ENCODE results near the gene ARSH. TPM values are rescaled to one million over a fixed set of nuclear protein-coding genes. Genes with fewer than 3 reads are reported as not detected.

The ARSH gene
- total RNA-seq, 4 donors from 2014 or later: 0.99 TPM; not detected in 3

GRCh38 chrX:3066555-3066954, 60.2 kb downstream of the ARSH start:
- WGBS: 15% methylated on average over 9 of the region's 9 CpGs
- TF ChIP-seq POLR2AphosphoS5 (IDR thresholded peaks at IDR 0.05) (no peak), POLR2A (IDR thresholded peaks at IDR 0.05) (no peak), EP300 (IDR thresholded peaks at IDR 0.05) (no peak)
- TF ChIP-seq, protein P1, sequence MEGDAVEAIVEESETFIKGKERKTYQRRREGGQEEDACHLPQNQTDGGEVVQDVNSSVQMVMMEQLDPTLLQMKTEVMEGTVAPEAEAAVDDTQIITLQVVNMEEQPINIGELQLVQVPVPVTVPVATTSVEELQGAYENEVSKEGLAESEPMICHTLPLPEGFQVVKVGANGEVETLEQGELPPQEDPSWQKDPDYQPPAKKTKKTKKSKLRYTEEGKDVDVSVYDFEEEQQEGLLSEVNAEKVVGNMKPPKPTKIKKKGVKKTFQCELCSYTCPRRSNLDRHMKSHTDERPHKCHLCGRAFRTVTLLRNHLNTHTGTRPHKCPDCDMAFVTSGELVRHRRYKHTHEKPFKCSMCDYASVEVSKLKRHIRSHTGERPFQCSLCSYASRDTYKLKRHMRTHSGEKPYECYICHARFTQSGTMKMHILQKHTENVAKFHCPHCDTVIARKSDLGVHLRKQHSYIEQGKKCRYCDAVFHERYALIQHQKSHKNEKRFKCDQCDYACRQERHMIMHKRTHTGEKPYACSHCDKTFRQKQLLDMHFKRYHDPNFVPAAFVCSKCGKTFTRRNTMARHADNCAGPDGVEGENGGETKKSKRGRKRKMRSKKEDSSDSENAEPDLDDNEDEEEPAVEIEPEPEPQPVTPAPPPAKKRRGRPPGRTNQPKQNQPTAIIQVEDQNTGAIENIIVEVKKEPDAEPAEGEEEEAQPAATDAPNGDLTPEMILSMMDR (IDR thresholded peaks at IDR 0.05): no peak
- Histone ChIP-seq H3K4me3 (no peak overlapping the region), H3K27ac (no peak overlapping the region), H3K36me3 (no peaks in the 10 kb centered on the region), H3K4me1 (peaks cover 3% of the 10 kb centered on the region), H3K27me3 (no peaks in the 10 kb centered on the region), H3K9me3 (no peaks in the 10 kb centered on the region)
- no peak for DNase-seq (ENCODE audit: low spot score in 2 of 2)

- TF ChIP-seq EP300 (IDR thresholded peaks at IDR 0.05) (no peak), POLR2AphosphoS5 (IDR thresholded peaks at IDR 0.05) (no peak), POLR2A (IDR thresholded peaks at IDR 0.05) (no peak)
- TF ChIP-seq, protein P1 (IDR thresholded peaks at IDR 0.05): no peak
- no peaks in the 10 kb centered on the region for H3K27me3 ChIP-seq
- no peak for DNase-seq (ENCODE audit: low spot score in 2 of 2)
- WGBS: 29% methylated on average over 1 of the region's 1 CpG
- H3K27ac ChIP-seq: no peak overlapping the region
- no peaks in the 10 kb centered on the region for H3K9me3 ChIP-seq
- no peak overlapping the region for H3K4me3 ChIP-seq
- H3K4me1 ChIP-seq: no peaks in the 10 kb centered on the region
- no peaks in the 10 kb centered on the region for H3K36me3 ChIP-seq
Measured at GRCh38 chrX:3075959-3076358, 69.6 kb downstream of the ARSH start.

DNA sequence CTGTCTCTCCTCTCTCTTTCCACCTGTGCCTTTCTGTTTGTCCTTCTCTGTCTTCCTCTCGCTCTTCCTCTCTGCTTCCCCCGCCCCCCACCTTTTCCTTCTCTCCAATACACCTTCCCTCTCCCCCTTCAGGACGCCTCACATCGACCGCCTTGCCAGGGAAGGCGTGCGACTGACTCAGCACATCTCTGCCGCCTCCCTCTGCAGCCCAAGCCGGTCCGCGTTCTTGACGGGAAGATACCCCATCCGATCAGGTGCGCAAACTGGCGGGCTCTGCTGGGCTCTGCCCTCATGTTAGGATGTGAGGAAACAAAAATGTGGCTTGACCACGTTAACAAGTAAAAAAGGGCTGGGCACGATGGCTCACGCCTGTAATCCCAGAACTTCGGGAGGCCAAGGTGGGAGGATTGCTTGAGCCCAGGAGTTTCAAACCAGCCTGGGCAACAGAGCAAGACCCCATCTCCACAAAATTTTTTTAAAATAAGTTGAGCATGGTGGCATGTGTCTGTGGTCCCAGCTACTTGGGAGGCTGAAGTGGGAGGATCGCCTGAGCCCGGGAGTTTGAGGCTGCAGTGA, 70.2 kb downstream of the ARSH start:
- TF ChIP-seq POLR2A (IDR thresholded peaks at IDR 0.05) (no peak), EP300 (IDR thresholded peaks at IDR 0.05) (no peak), POLR2AphosphoS5 (IDR thresholded peaks at IDR 0.05) (no peak)
- TF ChIP-seq, protein P1 (IDR thresholded peaks at IDR 0.05): no peak
- Histone ChIP-seq H3K4me3 (no peak overlapping the region), H3K36me3 (no peaks in the 10 kb centered on the region), H3K27me3 (no peaks in the 10 kb centered on the region), H3K9me3 (no peaks in the 10 kb centered on the region), H3K27ac (no peak overlapping the region), H3K4me1 (no peaks in the 10 kb centered on the region)
- WGBS: 40% methylated on average over 21 of the region's 21 CpGs
- no peak for DNase-seq (ENCODE audit: low spot score in 2 of 2)

Other genes starting within 250 kb of the ARSH start
- gene GYG2, start 177.6 kb upstream of the ARSH start, total RNA-seq: 1 to 10 TPM; 3.2 to 9.6 (median 5.3) TPM
- gene ARSD, start 77.2 kb upstream of the ARSH start, total RNA-seq: 10 to 100 TPM; 15.6 to 24.1 (median 18.7) TPM
- gene ARSF, start 34.9 kb downstream of the ARSH start, total RNA-seq: 1 to 10 TPM; 4.1 to 9.8 (median 8.8) TPM

All from suprapubic skin (tissue), 4 donors.